Measurements from ENCODE around the gene TSPAN33.
A peak's percentile ranks its signal among the peaks of the same experiment; 100 is the strongest.

The TSPAN33 gene

GRCh38 chr7:129134356-129134987, 10.0 kb upstream of the TSPAN33 start:
- no peak for DNase-seq (ENCODE audit: low spot score)

- DNase-seq (ENCODE audit: low spot score) = no peak
Measured at GRCh38 chr7:129136887-129137642, 7.4 kb upstream of the TSPAN33 start.

GRCh38 chr7:129143724-129144094, 798 bp upstream of the TSPAN33 start:
- no peak for DNase-seq (ENCODE audit: low spot score)

- no peak for DNase-seq (ENCODE audit: low spot score)
Measured at GRCh38 chr7:129144834-129145668, 544 bp downstream of the TSPAN33 start.

- DNase-seq (ENCODE audit: low spot score) = no peak
Measured at GRCh38 chr7:129146237-129146979, 1.9 kb downstream of the TSPAN33 start.

- DNase-seq (ENCODE audit: low spot score) = no peak
Measured at GRCh38 chr7:129147731-129148130, 3.2 kb downstream of the TSPAN33 start.

GRCh38 chr7:129149511-129149910, 5.0 kb downstream of the TSPAN33 start:
- DNase-seq (ENCODE audit: low spot score) = no peak

GRCh38 chr7:129150199-129150996, 5.9 kb downstream of the TSPAN33 start:
- DNase-seq (ENCODE audit: low spot score) = no peak

GRCh38 chr7:129157651-129158050, 13.1 kb downstream of the TSPAN33 start:
- no peak for DNase-seq (ENCODE audit: low spot score)

GRCh38 chr7:129159539-129159938, 15.0 kb downstream of the TSPAN33 start:
- DNase-seq (ENCODE audit: low spot score) = no peak

GRCh38 chr7:129160161-129160905, 15.8 kb downstream of the TSPAN33 start:
- peak; percentile 61 for DNase-seq (ENCODE audit: low spot score)

- DNase-seq (ENCODE audit: low spot score) = no peak
Measured at GRCh38 chr7:129161524-129162225, 17.2 kb downstream of the TSPAN33 start.

GRCh38 chr7:129162732-129163131, 18.2 kb downstream of the TSPAN33 start:
- no peak for DNase-seq (ENCODE audit: low spot score)

- peak; percentile 50 for DNase-seq (ENCODE audit: low spot score)
Measured at GRCh38 chr7:129163875-129164544, 19.5 kb downstream of the TSPAN33 start.

- no peak for DNase-seq (ENCODE audit: low spot score)
Measured at GRCh38 chr7:129166745-129167144, 22.2 kb downstream of the TSPAN33 start.

GRCh38 chr7:129167817-129168216, 23.3 kb downstream of the TSPAN33 start:
- no peak for DNase-seq (ENCODE audit: low spot score)

GRCh38 chr7:129168231-129169021, 23.9 kb downstream of the TSPAN33 start:
- no peak for DNase-seq (ENCODE audit: low spot score)

GRCh38 chr7:129169171-129169671, 24.7 kb downstream of the TSPAN33 start:
- DNase-seq (ENCODE audit: low spot score) = no peak

All from SK-N-DZ (cell line).